ENCODE measurements around the gene FAM187B. TPM values are rescaled to one million over a fixed set of nuclear protein-coding genes. Genes with fewer than 3 reads are reported as not detected.
"Not testable (repeated sequence)": the region's sequence is repeated elsewhere in the genome, so short reads cannot be mapped to it uniquely, and the experiment has no call there.

The FAM187B gene
- total RNA-seq, 1 donor from 2014 or later: not detected

- no peak for DNase-seq
These were observed 33.7 kb upstream of the FAM187B start for GRCh38 chr19:35262101-35262761.

DNA sequence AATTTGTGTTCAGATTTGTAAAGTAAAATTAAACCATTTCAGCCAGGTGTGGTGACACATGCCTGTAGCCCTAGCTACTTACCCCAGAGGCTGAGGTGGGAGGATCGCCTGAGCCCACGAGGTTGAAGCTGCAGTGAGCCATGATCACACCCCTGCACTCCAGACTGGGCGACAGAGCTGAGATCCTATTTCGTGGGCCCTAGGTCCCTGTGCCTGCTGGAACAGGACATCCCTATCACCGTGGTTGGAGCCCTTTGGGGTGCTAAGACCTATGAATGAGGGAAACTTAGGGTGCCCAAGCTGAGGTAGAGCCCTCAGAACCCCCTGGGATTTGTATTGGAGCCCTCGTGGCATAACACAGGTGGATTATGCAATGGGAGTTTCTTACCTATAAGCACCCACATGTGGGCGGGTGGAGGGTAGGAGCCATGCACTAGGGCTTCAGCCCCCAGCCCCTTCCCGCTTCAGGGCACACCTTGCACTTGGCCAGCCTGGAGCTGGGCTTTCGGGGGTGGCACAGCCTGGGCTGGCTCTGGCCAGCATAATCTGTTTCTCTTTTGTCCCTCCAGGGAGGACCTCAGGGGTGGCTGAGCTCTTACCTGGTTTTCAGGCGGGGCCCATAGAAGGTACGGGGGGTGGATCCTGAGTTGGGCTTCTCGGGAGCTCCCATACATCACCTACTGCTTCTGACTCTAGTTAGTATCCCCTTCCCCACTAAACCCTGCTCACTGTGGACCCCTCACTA lies 33.0 kb upstream of the FAM187B start:
- DNase-seq: no peak

DNA sequence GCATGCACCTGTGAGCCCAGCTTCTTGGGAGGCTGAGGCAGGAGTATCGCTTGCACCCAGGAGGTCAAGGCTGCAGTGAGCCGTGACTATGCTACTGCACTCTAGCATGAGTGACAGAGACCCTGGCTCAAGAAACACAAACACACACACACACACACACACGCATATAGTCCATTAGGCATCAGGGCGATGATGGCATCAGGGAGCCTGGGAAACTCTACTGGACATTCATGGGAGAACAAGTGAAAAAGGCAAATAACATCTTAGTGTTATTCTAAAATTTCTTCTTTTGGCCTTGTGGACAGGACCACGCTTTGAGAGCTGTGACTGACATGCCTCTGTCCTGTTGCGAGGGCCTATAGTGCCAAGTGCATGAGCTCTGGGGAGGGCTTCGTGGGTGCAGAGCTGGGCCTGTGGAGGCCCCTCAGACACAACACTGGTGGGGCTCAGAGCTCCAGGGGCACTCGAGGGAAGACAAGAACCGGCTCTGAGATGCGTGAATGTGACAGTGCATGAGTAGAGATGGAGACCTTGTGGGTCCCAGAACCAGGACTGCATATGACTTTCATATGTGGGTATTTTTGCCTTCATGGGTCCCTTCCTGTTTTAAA lies 32.3 kb upstream of the FAM187B start:
- DNase-seq: no peak

DNA sequence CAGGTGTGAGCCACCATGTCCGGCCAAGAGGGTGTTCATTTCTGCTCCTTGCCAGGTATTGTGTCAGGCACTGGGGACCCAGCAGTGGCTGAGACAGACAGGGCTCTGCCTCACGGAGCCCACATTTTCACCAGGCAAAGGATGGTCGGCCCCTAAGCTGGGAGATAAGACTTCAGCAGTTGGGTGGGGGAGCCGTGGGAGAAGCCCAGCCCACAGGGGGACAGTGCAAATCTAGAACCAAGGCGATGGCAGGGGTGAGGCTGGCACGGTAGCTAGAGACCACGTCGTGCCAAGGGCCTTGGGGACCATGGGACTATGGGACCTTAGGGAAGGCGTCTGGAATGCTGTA lies 28.5 kb upstream of the FAM187B start:
- no peak for DNase-seq

GRCh38 chr19:35256566-35256965 lies 28.0 kb upstream of the FAM187B start:
- no peak for DNase-seq

- no peak for DNase-seq
These were observed 26.1 kb upstream of the FAM187B start for GRCh38 chr19:35254341-35255297.

GRCh38 chr19:35253316-35254286 lies 25.1 kb upstream of the FAM187B start:
- DNase-seq: no peak

DNA sequence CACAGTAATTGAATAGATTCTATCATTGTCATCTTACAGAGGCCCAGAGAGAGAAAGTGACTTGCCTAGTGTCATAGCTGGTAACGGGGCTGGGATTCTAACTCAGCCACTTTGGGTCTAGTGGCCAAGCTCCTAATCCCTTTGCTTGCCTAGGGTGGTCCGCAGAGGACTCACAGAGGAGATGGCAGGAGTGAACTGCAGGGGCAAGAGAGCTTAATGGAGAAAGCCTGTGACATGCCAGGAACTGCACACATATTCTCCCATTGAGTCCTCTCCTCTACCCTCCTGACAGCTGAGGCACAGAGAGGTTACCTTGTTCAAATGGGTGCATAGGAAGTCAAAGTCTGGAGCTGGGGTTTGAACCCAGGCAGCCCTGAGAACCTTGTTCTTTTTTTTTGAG lies 22.9 kb upstream of the FAM187B start:
- DNase-seq: no peak

- DNase-seq: no peak
These were observed 21.5 kb upstream of the FAM187B start for GRCh38 chr19:35249848-35250711.

DNA sequence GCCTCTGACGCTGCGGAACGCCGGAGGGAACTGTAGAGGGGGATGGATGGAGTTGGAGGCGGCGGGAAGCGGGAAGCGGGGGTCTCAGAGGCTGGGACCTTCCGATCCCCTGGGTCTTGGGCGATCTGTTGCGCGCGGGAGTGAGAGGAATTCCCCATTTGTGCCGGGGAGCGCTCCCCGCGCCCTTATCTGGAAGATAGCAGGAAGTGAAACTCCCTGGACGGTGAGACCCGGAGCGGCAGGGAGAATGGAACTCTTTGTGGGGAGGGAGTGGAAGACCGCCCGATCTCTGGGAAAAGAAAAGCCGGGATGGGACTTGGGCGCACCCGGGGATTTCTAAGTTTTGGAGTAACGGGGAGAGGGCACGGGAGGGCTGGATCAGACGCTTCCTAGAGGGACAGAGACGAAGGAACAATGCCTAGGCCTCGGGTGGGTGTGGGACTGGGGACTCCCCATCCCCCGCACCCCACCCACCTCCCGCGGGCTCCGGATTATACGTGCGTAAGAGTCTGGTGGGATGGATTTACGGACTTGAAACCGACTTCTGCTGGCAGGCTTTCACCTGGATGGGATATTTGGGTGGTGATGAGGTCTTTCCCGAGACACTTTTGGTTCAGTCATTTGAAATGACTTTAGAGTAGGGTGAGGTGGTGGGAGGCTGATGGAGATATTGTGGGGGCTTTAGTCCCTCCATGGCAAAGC lies 20.8 kb upstream of the FAM187B start:
- DNase-seq: no peak

DNA sequence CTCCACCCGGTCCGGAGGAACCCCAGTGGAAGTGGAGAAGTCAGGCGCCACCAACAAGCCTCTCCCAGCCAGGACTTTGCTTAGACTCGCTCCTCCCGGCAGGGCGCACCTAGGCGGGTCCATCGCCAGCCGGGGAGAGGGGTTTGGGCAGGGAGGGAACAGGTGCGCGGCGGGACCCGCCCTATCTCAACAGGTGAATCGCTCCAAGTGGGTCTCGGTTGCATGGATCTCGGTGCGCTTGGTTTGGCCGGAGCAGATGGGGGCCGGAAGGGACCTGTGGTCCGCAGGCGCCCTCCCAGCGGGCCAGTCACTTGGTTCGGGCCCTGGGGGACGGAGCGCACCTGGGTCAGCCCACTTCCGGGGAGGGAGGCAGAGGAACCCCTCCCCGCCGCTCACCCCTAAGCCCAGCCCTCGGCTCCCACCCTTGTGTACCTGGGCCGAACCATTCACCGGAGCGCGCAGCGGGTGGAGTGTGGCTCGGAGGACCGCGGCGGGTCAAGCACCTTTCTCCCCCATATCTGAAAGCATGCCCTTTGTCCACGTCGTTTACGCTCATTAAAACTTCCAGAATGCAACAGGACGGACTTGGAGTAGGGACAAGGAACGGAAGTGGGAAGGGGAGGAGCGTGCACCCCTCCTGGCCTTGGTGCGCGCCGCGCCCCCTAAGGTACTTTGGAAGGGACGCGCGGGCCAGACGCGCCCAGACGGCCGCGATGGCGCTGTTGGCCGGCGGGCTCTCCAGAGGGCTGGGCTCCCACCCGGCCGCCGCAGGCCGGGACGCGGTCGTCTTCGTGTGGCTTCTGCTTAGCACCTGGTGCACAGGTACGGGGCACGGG lies 20.0 kb upstream of the FAM187B start, which contains the start of gene LSR:
Gene LSR (plus strand): TSS at position 693 of the 836 bp plus-strand sequence. CDS start 21 bp downstream, at position 714.
- DNase-seq: peak; percentile 61

GRCh38 chr19:35247526-35248309 lies 19.2 kb upstream of the FAM187B start:
- DNase-seq: peak; percentile 50

- no peak for DNase-seq
These were observed 18.0 kb upstream of the FAM187B start for GRCh38 chr19:35246466-35247092.

DNA sequence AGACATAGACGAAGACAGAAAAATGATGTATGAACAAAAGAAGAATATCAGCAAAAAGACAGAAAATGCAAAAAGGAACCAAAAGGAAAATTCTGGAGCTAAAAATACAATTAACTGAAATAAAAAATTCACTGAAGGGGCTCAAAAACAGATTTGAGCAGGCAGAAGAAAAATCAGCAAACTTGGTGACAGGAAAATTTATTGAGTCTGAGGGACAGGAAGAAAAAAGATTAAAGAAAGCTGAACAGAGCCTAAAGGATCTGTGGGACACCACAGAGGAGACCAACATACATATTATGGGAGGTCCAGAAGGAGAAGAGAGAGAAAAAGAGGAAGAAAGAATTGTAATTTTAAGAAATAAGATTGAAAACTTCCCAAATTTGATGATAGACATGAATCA lies 12.9 kb upstream of the FAM187B start:
- no peak for DNase-seq

DNA sequence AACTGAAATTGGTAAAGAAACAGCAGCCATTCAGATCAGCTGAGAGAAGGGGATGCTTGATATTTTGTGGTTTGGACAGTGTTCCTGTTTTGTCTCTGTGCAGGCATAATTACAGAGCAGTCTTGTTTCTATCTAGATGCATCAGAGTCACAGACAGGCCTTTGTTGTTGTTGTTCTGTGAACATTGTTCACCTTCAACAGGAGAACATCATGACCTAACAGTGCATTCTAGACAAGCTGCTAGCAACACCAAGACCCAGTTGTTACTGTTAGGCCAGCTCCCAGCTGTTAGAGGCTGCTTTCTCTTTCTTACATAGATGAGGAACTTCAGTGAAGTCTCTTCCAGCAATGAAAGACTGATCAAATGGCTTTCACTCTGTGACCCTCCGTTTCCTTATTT lies 11.8 kb upstream of the FAM187B start:
- no peak for DNase-seq

DNA sequence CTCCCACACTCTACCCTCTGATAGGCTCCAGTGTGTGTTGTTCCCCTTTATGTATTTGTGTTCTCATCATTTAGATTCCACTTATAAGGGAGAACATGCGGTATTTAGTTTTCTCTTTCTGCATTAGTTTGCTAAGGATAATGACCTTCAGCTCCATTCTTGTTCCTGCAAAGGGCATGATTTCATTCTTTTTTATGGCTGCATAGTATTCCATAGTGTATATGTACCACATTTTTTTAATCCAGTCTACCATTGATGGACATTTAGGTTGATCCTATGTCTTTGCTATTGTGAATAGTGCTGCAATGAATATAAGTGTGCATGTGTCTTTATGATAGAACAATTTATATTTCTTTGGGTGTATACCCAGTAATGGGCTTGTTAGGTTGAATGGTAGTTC lies 11.1 kb upstream of the FAM187B start:
- DNase-seq: not testable (repeated sequence)
